K562 (cell line): Measurements from ENCODE around the gene IMPA2. TPM values are rescaled to one million over a fixed set of nuclear protein-coding genes. Genes with fewer than 3 reads are reported as not detected.

Experiments
- CEBPG ChIP-seq, 3 experiments: fragments of 200-800 bp in 1 of 3; sonication (Bioruptor generic) in 1 of 3; sonication (generic) in 1 of 3; formaldehyde crosslinking in 1 of 3; IDR thresholded peaks in 2 of 3; conservative IDR thresholded peaks in 1 of 3; 2 replicates each; pipeline versions ENCODE4 v1.6.1 to v1.8.0; 2016 to 2022; ENCODE audit warnings: missing compliant biosample characterization in 2 of 3, missing genetic modification characterization in 2 of 3, mild to moderate bottlenecking in 1 of 3, missing genetic modification reagents in 1 of 3
- CUX1 ChIP-seq: fragments of 200-800 bp; sonication (Bioruptor generic); IDR thresholded peaks from 2 replicates; pipeline ENCODE4 v1.6.1; 2016; ENCODE audit warnings: missing genetic modification characterization, missing compliant biosample characterization
- DIDO1 ChIP-seq: fragments of 450-650 bp; IDR thresholded peaks from 2 replicates; pipeline ENCODE4 v1.6.1; 2016; ENCODE audit warnings: low read depth, missing biosample characterization, missing genetic modification characterization
- HMGN3 ChIP-seq: IDR thresholded peaks from 2 replicates; pipeline ENCODE4 v1.6.1; 2011; ENCODE audit warnings: borderline replicate concordance, low read depth, mild to moderate bottlenecking, mixed read lengths, low read length; ENCODE audit not compliant: insufficient read length; ENCODE audit errors: extremely low read depth
- MLLT1 ChIP-seq, 2 experiments: fragments of 450-650 bp; IDR thresholded peaks; 2 replicates each; pipeline ENCODE4 v1.6.1; 2016
- NR3C1 ChIP-seq: sonication (generic); formaldehyde crosslinking; IDR thresholded peaks from 2 replicates; pipeline ENCODE4 v1.8.1; 2022; ENCODE audit warnings: missing genetic modification reagents
- TBL1XR1 ChIP-seq, 2 experiments: IDR thresholded peaks; 2 replicates each; pipeline ENCODE4 v1.6.1; 2012; ENCODE audit warnings: improper control_type of control experiment in 2 of 2, low read length in 2 of 2, mild to moderate bottlenecking in 1 of 2
- TSHZ1 ChIP-seq: fragments of 250-450 bp; sonication (Bioruptor Pico); IDR thresholded peaks from 2 replicates; pipeline ENCODE4 v1.4.0; 2020; ENCODE audit warnings: mild to moderate bottlenecking, moderate library complexity
- UBTF ChIP-seq, 2 experiments: IDR thresholded peaks; 2 replicates each; pipeline ENCODE4 v1.6.1; 2012; ENCODE audit warnings: improper control_type of control experiment in 2 of 2, low read depth in 2 of 2, low read length in 2 of 2, borderline replicate concordance in 1 of 2
- polyA plus RNA-seq, 8 experiments: library from polyadenylated mRNA; depleted of rRNA in 4 of 8; stranded (reverse) in 5 of 8; unstranded in 3 of 8; fragments of >200 nt; fragmentation: Nextera tagmentation in 2 of 8; fragmentation: Illumina TruSeq in 1 of 8; extraction: Ambion mirVana in 2 of 8; extraction: Trizol in 1 of 8; gene quantifications; 2 replicates each; pipeline versions ENCODE4 v1.2.1 to v1.2.3, GENCODE V29; 2011 to 2014; ENCODE audit warnings: inconsistent platforms in 1 of 8, missing spikeins in 1 of 8
- total RNA-seq, 7 experiments: library from RNA; depleted of rRNA in 6 of 7; stranded (reverse); fragments of >200 nt in 6 of 7; fragmentation: Illumina TruSeq in 2 of 7; extraction: Trizol in 2 of 7; gene quantifications; 2 replicates each; pipeline versions ENCODE4 v1.2.1 to v1.2.3, GENCODE V29; 2011 to 2021; ENCODE audit warnings: low replicate concordance in 1 of 7

The IMPA2 gene
- total and polyA plus RNA-seq, 9 of the 15 experiments (the other 6 are each of a cell fraction or from before 2014, with no cell fraction given) = 0.62 to 11.3 (median 5.7) TPM

- TF ChIP-seq CUX1 (CRISPR knock-in tag) = no peak
- TF ChIP-seq MLLT1 (IDR thresholded peaks at IDR 0.05) = no peak
- no peak for TF ChIP-seq TBL1XR1 (IDR thresholded peaks at IDR 0.05; ENCODE audit: low read length in 2 of 2)
- no peak for TF ChIP-seq HMGN3
- TF ChIP-seq UBTF (IDR thresholded peaks at IDR 0.05; ENCODE audit: borderline replicate concordance in 1 of 2, low read depth in 2 of 2, low read length in 2 of 2) = no peak
- TF ChIP-seq TSHZ1 (CRISPR knock-in tag) = no peak
- TF ChIP-seq CEBPG (CRISPR knock-in tag; IDR thresholded peaks at IDR 0.05) = no peak
- TF ChIP-seq CEBPG (tag; conservative IDR thresholded peaks at IDR 0.05 in 1 of 2, IDR thresholded peaks at IDR 0.05 in 1 of 2) = no peak
- TF ChIP-seq DIDO1 (tag) = no peak
- TF ChIP-seq NR3C1 (CRISPR knock-in tag) = no peak
- TF ChIP-seq, all 486 proteins: peak for 0
Measured at GRCh38 chr18:11976315-11977152, 4.8 kb upstream of the IMPA2 start (continued).
